Right lobe of liver (tissue), 4 donors: ENCODE measurements around the gene MLST8.

Experiments
- POLR2A ChIP-seq: fragments of 450-650 bp; IDR thresholded peaks from one replicate; pipeline ENCODE4 v1.6.1; 2017; ENCODE audit warnings: antibody characterized with exemption, mild to moderate bottlenecking
- TF ChIP-seq, protein P1 (sequence below), 4 donors: fragments of 200-600 bp in 3 of 4; fragments of 450-650 bp in 1 of 4; IDR thresholded peaks; one replicate each; pipeline versions ENCODE4 v1.5.1 to v1.8.0; 2016 to 2022; ENCODE audit warnings: antibody characterized with exemption in 4 of 4, mild to moderate bottlenecking in 2 of 4
- donor health status: DM: no; HTN: no; CAD: no.
- donor health status: DM: no; HTN: no; CAD: no.
- donor health status: DM: no; HTN: yes; CAD: no.

DNA sequence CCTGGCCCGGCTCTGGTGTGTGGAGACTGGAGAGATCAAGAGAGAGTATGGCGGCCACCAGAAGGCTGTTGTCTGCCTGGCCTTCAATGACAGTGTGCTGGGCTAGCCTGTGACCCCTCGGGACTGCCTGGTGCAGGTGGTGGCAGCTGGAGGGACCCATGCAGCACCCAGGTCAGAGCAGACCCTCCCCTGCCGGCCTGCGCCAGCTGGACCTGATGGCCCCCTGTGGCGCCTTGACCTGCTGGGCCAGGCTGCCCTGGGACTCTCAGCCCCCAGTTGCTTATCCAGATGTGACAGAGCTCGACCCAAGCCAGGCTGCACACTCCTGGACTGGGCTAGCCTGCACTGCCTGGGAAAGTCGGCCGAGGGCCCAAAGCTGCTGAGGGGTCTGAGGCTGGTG, 3.5 kb downstream of the MLST8 start:
- TF ChIP-seq, protein P1, sequence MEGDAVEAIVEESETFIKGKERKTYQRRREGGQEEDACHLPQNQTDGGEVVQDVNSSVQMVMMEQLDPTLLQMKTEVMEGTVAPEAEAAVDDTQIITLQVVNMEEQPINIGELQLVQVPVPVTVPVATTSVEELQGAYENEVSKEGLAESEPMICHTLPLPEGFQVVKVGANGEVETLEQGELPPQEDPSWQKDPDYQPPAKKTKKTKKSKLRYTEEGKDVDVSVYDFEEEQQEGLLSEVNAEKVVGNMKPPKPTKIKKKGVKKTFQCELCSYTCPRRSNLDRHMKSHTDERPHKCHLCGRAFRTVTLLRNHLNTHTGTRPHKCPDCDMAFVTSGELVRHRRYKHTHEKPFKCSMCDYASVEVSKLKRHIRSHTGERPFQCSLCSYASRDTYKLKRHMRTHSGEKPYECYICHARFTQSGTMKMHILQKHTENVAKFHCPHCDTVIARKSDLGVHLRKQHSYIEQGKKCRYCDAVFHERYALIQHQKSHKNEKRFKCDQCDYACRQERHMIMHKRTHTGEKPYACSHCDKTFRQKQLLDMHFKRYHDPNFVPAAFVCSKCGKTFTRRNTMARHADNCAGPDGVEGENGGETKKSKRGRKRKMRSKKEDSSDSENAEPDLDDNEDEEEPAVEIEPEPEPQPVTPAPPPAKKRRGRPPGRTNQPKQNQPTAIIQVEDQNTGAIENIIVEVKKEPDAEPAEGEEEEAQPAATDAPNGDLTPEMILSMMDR (IDR thresholded peaks at IDR 0.05) = no peak
- no peak for TF ChIP-seq POLR2A
